ENCODE measurements around the gene VSIG4. TPM values are rescaled to one million over a fixed set of nuclear protein-coding genes. Genes with fewer than 3 reads are reported as not detected.

VSIG4 gene
- total and polyA plus RNA-seq, 7 experiments from 2014 or later: 0.21 to 1.8 (median 0.89) TPM; not detected in 2

DNA sequence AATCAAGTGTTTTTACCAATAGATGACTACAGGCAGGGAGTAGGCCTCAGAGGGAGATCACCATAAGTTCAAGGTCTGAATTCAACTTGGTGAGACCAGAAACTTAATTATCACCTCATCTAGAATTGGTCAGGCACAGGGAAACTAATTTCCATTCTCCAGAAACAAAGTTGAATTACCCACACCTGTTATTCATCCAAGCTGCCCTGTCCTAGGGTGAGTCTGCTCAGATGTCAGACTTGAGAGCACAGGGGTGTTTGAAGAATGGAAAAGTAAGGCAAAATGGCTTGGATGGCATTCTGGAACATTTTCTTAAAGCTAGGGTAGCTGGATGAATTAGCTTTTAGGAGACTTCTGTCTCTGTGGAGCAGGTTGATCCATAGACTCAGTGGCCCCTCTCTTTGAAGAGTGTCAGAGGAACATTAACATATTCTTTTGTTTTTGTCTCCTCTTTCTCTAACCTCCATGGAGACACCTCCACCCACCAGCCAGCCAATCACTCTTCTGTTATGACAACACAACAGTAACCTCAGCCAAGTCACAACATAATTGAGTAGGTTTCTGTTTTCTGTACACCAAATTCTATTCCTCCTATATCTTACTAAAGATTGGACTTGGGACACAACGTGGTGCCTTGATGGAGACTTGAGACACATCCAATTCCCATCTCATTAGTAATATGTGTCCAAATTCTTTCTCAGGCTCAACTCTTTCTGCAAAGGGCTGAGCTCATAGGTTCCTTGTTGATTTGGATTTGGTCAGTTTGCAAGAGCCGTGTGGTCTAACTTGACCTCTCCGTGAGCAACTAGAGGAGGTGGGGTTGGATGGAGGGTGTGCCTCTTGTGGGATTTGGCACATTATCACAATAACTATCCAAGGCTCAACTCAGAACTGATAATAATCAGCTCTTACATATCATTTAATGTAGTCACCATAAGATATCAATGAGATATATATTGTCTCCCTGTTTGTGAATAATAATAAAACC, 45.1 kb downstream of the VSIG4 start:
- Histone ChIP-seq H3K27me3 (ENCODE audit: control insufficient read depth in 2 of 2, insufficient read depth in 2 of 2, low read length in 2 of 2) (no peaks in the 10 kb centered on the region), H3K4me1 (ENCODE audit: control insufficient read depth in 2 of 2, insufficient read depth in 2 of 2, low read length in 2 of 2) (peaks cover 0 to 5% of the 10 kb centered on the region in 2 donors), H3K9me3 (ENCODE audit: control insufficient read depth in 2 of 3, low read length in 3 of 3) (no peaks in the 10 kb centered on the region), H3K27ac (ENCODE audit: low read depth, low read length) (no peak overlapping the region), H3K4me3 (ENCODE audit: low read length) (no peak overlapping the region), H3K36me3 (ENCODE audit: control insufficient read depth in 2 of 3, insufficient read depth in 3 of 3, low read length in 3 of 3) (no peaks in the 10 kb centered on the region)
- Mint-ChIP-seq H3K27ac (peak overlapping the region in 1 of 9 donors; percentile 58), H3K4me3 (no peak overlapping the region), H3K27me3 (no peaks in the 10 kb centered on the region), H3K9me3 (peaks cover 0 to 6% (median 0%) of the 10 kb centered on the region in 11 donors), H3K36me3 (peaks cover 0 to 15% (median 0%) of the 10 kb centered on the region in 5 donors), H3K4me1 (peaks cover 8 to 29% (median 20%) of the 10 kb centered on the region in 7 donors)
- POLR2A ChIA-PET: interaction anchor here (0.6 kb wide), 1 partner anchor 243 kb away, joined by 3 read pairs; no protein-coding TSS in a partner anchor
- CTCF ChIA-PET: interaction anchor here (0.6 to 1.6 kb wide), 2 partner anchors 86 to 402 kb away, joined by 3 read pairs; no protein-coding TSS in a partner anchor
- no peak for DNase-seq
- intact Hi-C loops (cut with micrococcal nuclease): no loop called here
- ATAC-seq: no peak

DNA sequence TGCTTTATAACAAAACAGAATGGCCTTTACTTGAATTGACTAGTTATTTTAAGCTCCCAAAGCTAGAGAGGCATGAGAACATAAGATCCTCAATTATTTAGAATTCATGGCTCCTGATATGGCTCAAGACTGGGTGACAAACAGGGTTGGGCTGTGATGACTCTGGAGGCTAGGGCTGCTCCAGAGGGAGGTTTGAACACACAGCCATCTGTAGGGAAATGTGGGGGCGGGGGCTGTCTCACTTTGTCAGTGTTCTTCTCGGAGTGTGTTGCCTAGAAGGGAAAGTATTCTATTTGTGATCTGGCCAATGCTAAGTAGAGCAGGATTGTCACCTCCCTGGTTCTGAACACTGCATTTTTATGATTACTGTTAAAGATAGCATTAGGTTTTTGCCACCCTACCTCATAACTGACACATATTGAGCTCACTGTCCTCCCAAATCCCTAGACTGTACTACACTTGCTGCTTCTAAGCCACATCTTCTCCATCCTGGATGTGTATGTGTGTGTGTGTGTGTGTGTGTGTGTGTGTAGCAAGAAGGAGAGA, 45.9 kb downstream of the VSIG4 start:
- Mint-ChIP-seq H3K9me3 (peaks cover 0 to 6% (median 0%) of the 10 kb centered on the region in 11 donors), H3K4me3 (no peak overlapping the region), H3K27ac (peak overlapping the region in 1 of 9 donors; percentile 58), H3K4me1 (peaks cover 4 to 22% (median 17%) of the 10 kb centered on the region in 7 donors), H3K36me3 (peaks cover 0 to 15% (median 0%) of the 10 kb centered on the region in 5 donors), H3K27me3 (no peaks in the 10 kb centered on the region)
- POLR2A ChIA-PET: interaction anchor here (0.6 kb wide), 1 partner anchor 12 kb away, joined by 3 read pairs; no protein-coding TSS in a partner anchor
- no peak for ATAC-seq
- DNase-seq: no peak
- H3K27ac ChIP-seq (ENCODE audit: low read depth, low read length): no peak overlapping the region
- no peaks in the 10 kb centered on the region for H3K4me1 ChIP-seq (ENCODE audit: control insufficient read depth in 2 of 2, insufficient read depth in 2 of 2, low read length in 2 of 2)
- no peaks in the 10 kb centered on the region for H3K36me3 ChIP-seq (ENCODE audit: control insufficient read depth in 2 of 3, insufficient read depth in 3 of 3, low read length in 3 of 3)
- CTCF ChIA-PET: interaction anchor here (0.6 kb wide), 1 partner anchor 401 kb away, joined by 3 read pairs; no protein-coding TSS in a partner anchor
- intact Hi-C loops (cut with micrococcal nuclease): no loop called here
- no peak overlapping the region for H3K4me3 ChIP-seq (ENCODE audit: low read length)
- H3K9me3 ChIP-seq (ENCODE audit: control insufficient read depth in 2 of 3, low read length in 3 of 3): no peaks in the 10 kb centered on the region
- no peaks in the 10 kb centered on the region for H3K27me3 ChIP-seq (ENCODE audit: control insufficient read depth in 2 of 2, insufficient read depth in 2 of 2, low read length in 2 of 2)

DNA sequence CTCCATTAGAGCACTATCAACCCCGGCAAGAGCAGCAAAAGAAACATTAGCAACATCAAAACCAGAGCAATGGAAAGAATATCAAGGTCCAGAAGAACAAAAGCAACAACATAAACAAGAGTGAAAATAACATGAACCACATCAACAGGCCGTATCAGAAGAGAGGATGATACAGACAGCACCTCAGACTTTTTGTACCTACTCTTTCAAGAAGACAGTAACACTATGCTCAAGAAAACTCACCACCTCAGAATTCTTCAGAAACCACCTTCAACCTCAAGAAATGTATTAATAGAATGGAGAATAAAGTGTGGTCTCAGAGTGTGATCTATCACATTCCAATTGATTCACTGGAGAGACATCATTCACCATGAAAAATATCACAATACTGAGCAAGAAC, 46.5 kb downstream of the VSIG4 start:
- Histone ChIP-seq H3K36me3 (ENCODE audit: control insufficient read depth in 2 of 3, insufficient read depth in 3 of 3, low read length in 3 of 3) (no peaks in the 10 kb centered on the region), H3K4me3 (ENCODE audit: low read length) (no peak overlapping the region), H3K9me3 (ENCODE audit: control insufficient read depth in 2 of 3, low read length in 3 of 3) (no peaks in the 10 kb centered on the region), H3K4me1 (ENCODE audit: control insufficient read depth in 2 of 2, insufficient read depth in 2 of 2, low read length in 2 of 2) (no peaks in the 10 kb centered on the region), H3K27ac (ENCODE audit: low read depth, low read length) (no peak overlapping the region), H3K27me3 (ENCODE audit: control insufficient read depth in 2 of 2, insufficient read depth in 2 of 2, low read length in 2 of 2) (no peaks in the 10 kb centered on the region)
- CTCF ChIA-PET: no interaction called here
- intact Hi-C loops (cut with micrococcal nuclease): no loop called here
- peaks cover 0 to 17% (median 15%) of the 10 kb centered on the region in 7 donors for H3K4me1 Mint-ChIP-seq
- no peak overlapping the region for H3K4me3 Mint-ChIP-seq
- H3K27me3 Mint-ChIP-seq: no peaks in the 10 kb centered on the region
- POLR2A ChIA-PET: no interaction called here
- H3K27ac Mint-ChIP-seq: peak overlapping the region in 3 of 9 donors; percentile 3 to 52 (median 37)
- peaks cover 0 to 14% (median 0%) of the 10 kb centered on the region in 5 donors for H3K36me3 Mint-ChIP-seq
- peaks cover 0 to 6% (median 0%) of the 10 kb centered on the region in 11 donors for H3K9me3 Mint-ChIP-seq
- DNase-seq (no peak), ATAC-seq (no peak)

DNA sequence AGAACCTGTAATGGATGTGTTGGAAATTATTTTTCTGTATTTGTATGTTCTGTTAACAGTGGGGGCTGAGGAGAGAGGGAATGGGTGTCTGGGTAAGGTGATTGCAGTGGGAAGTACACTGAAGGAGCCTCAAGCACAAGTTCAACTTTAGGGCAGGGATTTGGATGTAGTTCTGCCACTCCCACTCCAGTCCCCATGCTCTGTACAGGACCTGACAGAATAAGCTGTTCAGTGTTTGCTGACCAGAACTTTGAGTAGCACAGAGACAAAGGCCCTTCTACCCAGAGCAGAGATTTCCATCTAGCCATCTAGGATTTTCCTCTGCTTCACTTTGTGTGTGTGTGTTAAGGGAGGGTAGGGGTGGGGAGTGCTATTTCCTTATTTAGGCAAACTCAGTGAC, 49.2 kb downstream of the VSIG4 start:
- Mint-ChIP-seq H3K4me1 (peaks cover 12 to 43% (median 35%) of the 10 kb centered on the region in 7 donors), H3K27me3 (no peaks in the 10 kb centered on the region), H3K4me3 (no peak overlapping the region), H3K9me3 (peaks cover 0 to 6% (median 0%) of the 10 kb centered on the region in 11 donors), H3K36me3 (peaks cover 0 to 14% (median 0%) of the 10 kb centered on the region in 5 donors), H3K27ac (no peak overlapping the region)
- DNase-seq (no peak), ATAC-seq (no peak)
- Histone ChIP-seq H3K4me3 (ENCODE audit: low read length) (no peak overlapping the region), H3K27ac (ENCODE audit: low read depth, low read length) (no peak overlapping the region), H3K4me1 (ENCODE audit: control insufficient read depth in 2 of 2, insufficient read depth in 2 of 2, low read length in 2 of 2) (peaks cover 0 to 19% of the 10 kb centered on the region in 2 donors), H3K9me3 (ENCODE audit: control insufficient read depth in 2 of 3, low read length in 3 of 3) (no peaks in the 10 kb centered on the region), H3K36me3 (ENCODE audit: control insufficient read depth in 2 of 3, insufficient read depth in 3 of 3, low read length in 3 of 3) (no peaks in the 10 kb centered on the region), H3K27me3 (ENCODE audit: control insufficient read depth in 2 of 2, insufficient read depth in 2 of 2, low read length in 2 of 2) (no peaks in the 10 kb centered on the region)
- POLR2A ChIA-PET: no interaction called here
- CTCF ChIA-PET: no interaction called here
- intact Hi-C loops (cut with micrococcal nuclease): no loop called here

DNA sequence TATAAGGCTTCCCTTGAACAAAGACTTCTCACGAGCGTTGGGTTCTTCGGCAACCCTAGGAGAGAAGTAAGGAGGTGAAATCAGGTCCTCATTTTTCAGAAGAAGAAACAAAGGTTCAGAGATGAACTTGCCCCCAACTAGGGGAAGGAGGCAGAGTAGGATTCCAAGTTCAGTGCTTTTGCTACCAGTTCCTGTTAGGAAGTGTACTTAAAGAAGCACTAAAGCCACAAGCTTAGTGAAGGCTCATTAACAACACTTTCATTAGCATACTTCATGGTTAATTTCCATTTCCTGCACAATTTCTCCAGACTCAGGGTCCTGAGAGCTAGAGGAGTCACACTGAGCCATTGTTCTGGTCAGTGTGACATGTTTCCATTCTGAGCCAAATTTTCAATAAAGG, 52.1 kb downstream of the VSIG4 start:
- H3K36me3 Mint-ChIP-seq: peaks cover 0 to 3% (median 0%) of the 10 kb centered on the region in 5 donors
- no peak overlapping the region for H3K27ac ChIP-seq (ENCODE audit: low read depth, low read length)
- ChIA-PET POLR2A (interaction anchor here (0.7 kb wide), 1 partner anchor 290 kb away, joined by 3 read pairs; no protein-coding TSS in a partner anchor), CTCF (no interaction called here)
- ATAC-seq (no peak), DNase-seq (no peak)
- H3K9me3 ChIP-seq (ENCODE audit: control insufficient read depth in 2 of 3, low read length in 3 of 3): no peaks in the 10 kb centered on the region
- peaks cover 7 to 32% (median 24%) of the 10 kb centered on the region in 7 donors for H3K4me1 Mint-ChIP-seq
- H3K27me3 ChIP-seq (ENCODE audit: control insufficient read depth in 2 of 2, insufficient read depth in 2 of 2, low read length in 2 of 2): no peaks in the 10 kb centered on the region
- H3K36me3 ChIP-seq (ENCODE audit: control insufficient read depth in 2 of 3, insufficient read depth in 3 of 3, low read length in 3 of 3): no peaks in the 10 kb centered on the region
- H3K27me3 Mint-ChIP-seq: no peaks in the 10 kb centered on the region
- peaks cover 0 to 20% of the 10 kb centered on the region in 2 donors for H3K4me1 ChIP-seq (ENCODE audit: control insufficient read depth in 2 of 2, insufficient read depth in 2 of 2, low read length in 2 of 2)
- peak overlapping the region in 1 of 9 donors; percentile 40 for H3K27ac Mint-ChIP-seq
- no peak overlapping the region for H3K4me3 ChIP-seq (ENCODE audit: low read length)
- peak overlapping the region in 3 of 10 donors; percentile 2 to 33 (median 29) for H3K4me3 Mint-ChIP-seq
- intact Hi-C loops (cut with micrococcal nuclease): loop anchor here (2.0 to 10.0 kb wide), 6 partner anchors 117 to 316 kb away; no protein-coding TSS in a partner anchor
- H3K9me3 Mint-ChIP-seq: peaks cover 0 to 4% (median 0%) of the 10 kb centered on the region in 11 donors

DNA sequence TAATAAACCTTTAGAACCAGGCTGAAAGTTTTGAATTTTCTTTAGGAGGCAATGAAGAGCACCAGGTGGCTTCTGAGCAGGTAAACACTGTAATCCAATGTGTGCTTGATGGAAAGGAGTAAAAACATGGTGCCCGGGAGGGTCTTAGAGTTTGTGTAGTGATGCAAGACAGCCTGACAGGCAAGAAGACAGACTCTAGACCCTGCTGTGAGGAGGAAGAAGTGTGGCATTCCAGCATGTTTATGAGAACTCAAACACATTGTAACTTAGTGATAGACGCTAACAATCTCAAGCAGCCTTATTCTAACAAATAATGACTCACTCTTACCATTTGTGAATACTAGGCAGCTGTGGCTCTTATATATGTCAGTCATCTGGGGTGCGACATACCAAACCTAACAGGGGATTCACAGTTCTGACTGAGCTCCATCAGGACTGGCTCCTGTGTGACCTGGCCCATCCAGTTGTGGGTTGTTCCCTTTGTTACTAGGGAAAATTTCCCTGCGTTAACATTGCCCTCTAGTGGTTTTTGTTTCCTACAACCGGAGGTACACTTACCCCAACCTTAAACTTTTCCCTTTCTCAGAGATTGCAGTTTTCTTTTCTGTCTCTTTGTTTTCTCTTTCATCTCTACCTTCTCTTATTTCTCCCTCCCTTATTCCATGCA, 53.8 kb downstream of the VSIG4 start:
- Mint-ChIP-seq H3K4me1 (peaks cover 7 to 32% (median 26%) of the 10 kb centered on the region in 7 donors), H3K9me3 (peaks cover 0 to 2% (median 0%) of the 10 kb centered on the region in 11 donors), H3K27me3 (no peaks in the 10 kb centered on the region), H3K4me3 (peak overlapping the region in 1 of 10 donors; percentile 15), H3K36me3 (no peaks in the 10 kb centered on the region), H3K27ac (peak overlapping the region in 5 of 9 donors; percentile 51 to 83 (median 61))
- no peaks in the 10 kb centered on the region for H3K36me3 ChIP-seq (ENCODE audit: control insufficient read depth in 2 of 3, insufficient read depth in 3 of 3, low read length in 3 of 3)
- H3K4me3 ChIP-seq (ENCODE audit: low read length): no peak overlapping the region
- ChIA-PET CTCF (interaction anchor here (0.6 to 1.6 kb wide), 11 partner anchors 14 to 405 kb away, joined by 3 to 7 read pairs (median 3); no protein-coding TSS in a partner anchor), POLR2A (no interaction called here)
- no peak overlapping the region for H3K27ac ChIP-seq (ENCODE audit: low read depth, low read length)
- DNase-seq (peak in 8 of 9 donors; percentile 28 to 61 (median 46)), ATAC-seq (peak; percentile 92)
- H3K9me3 ChIP-seq (ENCODE audit: control insufficient read depth in 2 of 3, low read length in 3 of 3): no peaks in the 10 kb centered on the region
- no peaks in the 10 kb centered on the region for H3K27me3 ChIP-seq (ENCODE audit: control insufficient read depth in 2 of 2, insufficient read depth in 2 of 2, low read length in 2 of 2)
- intact Hi-C loops (cut with micrococcal nuclease): loop anchor here (1.0 to 10.0 kb wide), 13 partner anchors 60 to 745 kb away; partner anchors contain the start of gene MSN (in 1 of the 2)
- H3K4me1 ChIP-seq (ENCODE audit: control insufficient read depth in 2 of 2, insufficient read depth in 2 of 2, low read length in 2 of 2): peaks cover 0 to 20% of the 10 kb centered on the region in 2 donors

All from naive thymus-derived CD4-positive, alpha-beta T cell (primary cell).